Vagina (tissue), 2 donors: ENCODE measurements around the gene LCK. TPM values are rescaled to one million over a fixed set of nuclear protein-coding genes. Genes with fewer than 3 reads are reported as not detected.

Experiments used
- DNase-seq, 2 donors: peaks; one replicate each; pipeline ENCODE4 v3.0.0-alpha.2; 2017; ENCODE audit errors: extremely low spot score in 2 of 2
- H3K27ac ChIP-seq: fragments of 200-600 bp; sonication (generic); one replicate; pipeline ENCODE4 v1.5.1; 2019
- H3K27me3 ChIP-seq: fragments of 200-600 bp; sonication (generic); one replicate; pipeline ENCODE4 v1.5.1; 2019
- H3K36me3 ChIP-seq, 2 donors: fragments of 200-600 bp; sonication (generic); one replicate each; pipeline ENCODE4 v1.5.1; 2017 to 2019
- H3K4me1 ChIP-seq: fragments of 200-600 bp; sonication (generic); one replicate; pipeline ENCODE4 v1.5.1; 2019
- H3K4me3 ChIP-seq, 2 donors: fragments of 200-600 bp; sonication (generic); 1 replicate in 1 of 2; 2 replicates in 1 of 2; pipeline ENCODE4 v1.5.1; 2016 to 2019
- H3K9me3 ChIP-seq: fragments of 200-600 bp; sonication (generic); one replicate; pipeline ENCODE4 v1.5.1; 2019
- CTCF ChIP-seq, 3 experiments: fragments of 450-650 bp in 2 of 3; fragments of 200-600 bp in 1 of 3; sonication (generic) in 1 of 3; IDR thresholded peaks; one replicate each; pipeline ENCODE4 v1.5.1; 2017 to 2019; ENCODE audit warnings: antibody characterized with exemption in 3 of 3, mild to moderate bottlenecking in 2 of 3, moderate library complexity in 2 of 3
- POLR2A ChIP-seq, 2 donors: fragments of 450-650 bp; IDR thresholded peaks; one replicate each; pipeline ENCODE4 v1.6.1; 2017; ENCODE audit warnings: antibody characterized with exemption in 2 of 2, mild to moderate bottlenecking in 2 of 2, moderate library complexity in 2 of 2
- POLR2AphosphoS5 ChIP-seq, 2 donors: sonication (generic); formaldehyde crosslinking; IDR thresholded peaks; one replicate each; pipeline ENCODE4 v1.9.0; 2017; ENCODE audit warnings: antibody characterized with exemption in 2 of 2, mild to moderate bottlenecking in 2 of 2, low read depth in 1 of 2; ENCODE audit not compliant: insufficient read depth in 1 of 2
- intact Hi-C: fragments of 100-400 bp; cut with DNase I; formaldehyde crosslinking; loops from one replicate; pipeline ENCODE4 v1.15.1; 2023
- total RNA-seq: library from RNA; depleted of rRNA; stranded (reverse); fragments of >200 nt; gene quantifications from one replicate; pipeline ENCODE4 v1.2.3, GENCODE V29; 2016

LCK gene
- total RNA-seq, 1 donor from 2014 or later, result 6.4 TPM

- Histone ChIP-seq H3K36me3 (no peaks in the 10 kb centered on the region), H3K27ac (peak overlapping the region; percentile 89), H3K27me3 (no peaks in the 10 kb centered on the region), H3K4me3 (peak overlapping the region; percentile 77 to 80), H3K4me1 (peaks cover 39% of the 10 kb centered on the region), H3K9me3 (no peaks in the 10 kb centered on the region)
- TF ChIP-seq POLR2A (IDR thresholded peaks at IDR 0.05) (peak in 1 of 2 donors; percentile 68), POLR2AphosphoS5 (IDR thresholded peaks at IDR 0.05; ENCODE audit: insufficient read depth in 1 of 2, low read depth in 1 of 2) (peak; percentile 50 to 93), CTCF (IDR thresholded peaks at IDR 0.05) (peak in 1 of 3 experiments; percentile 23)
- no peak for DNase-seq
- intact Hi-C loops, result loop anchor here (2.0 kb wide), 1 partner anchor 40 kb away; the partner anchor contains the start of gene CCDC28B
Observed at GRCh38 chr1:32240140-32240951, 10.7 kb upstream of the LCK start.

DNA sequence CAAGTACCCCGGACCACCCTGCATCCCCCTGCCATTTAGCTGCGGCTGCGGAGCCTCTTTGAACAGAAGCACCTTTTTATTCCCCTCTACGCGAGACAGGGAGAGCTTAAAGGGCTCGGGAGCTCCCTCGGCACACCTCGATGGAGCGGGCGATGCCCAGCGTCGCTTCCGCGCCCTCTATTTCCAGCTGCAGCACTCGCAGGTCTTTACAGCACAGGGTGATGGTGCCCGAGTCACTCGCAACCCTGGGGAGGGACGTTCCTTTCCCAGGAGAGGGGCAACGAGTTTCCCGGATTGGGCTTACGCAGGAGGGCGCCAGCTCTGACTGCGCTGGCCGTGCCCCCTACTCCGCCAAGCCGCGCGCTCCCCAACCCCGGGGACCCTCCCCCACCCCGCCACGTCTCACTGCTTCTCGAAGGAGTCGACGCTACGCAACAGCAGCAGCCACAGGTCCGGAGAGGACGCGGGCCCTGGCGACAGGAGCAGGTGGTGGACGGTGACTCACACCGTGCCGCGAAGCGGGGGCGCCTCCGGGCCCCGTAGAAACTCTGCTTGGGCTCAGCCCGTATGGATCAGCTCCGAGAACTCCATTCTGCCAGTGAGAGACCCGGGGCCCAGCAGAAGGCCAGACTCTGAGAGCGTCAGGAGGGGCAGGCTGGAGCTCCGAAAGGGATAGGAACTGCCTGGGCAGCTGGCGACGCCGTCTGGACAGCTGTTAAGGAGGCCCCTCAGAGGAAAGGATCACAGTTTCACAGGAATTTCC, 9.9 kb upstream of the LCK start:
- Histone ChIP-seq H3K4me1 (peaks cover 39% of the 10 kb centered on the region), H3K27me3 (no peaks in the 10 kb centered on the region), H3K4me3 (peak overlapping the region; percentile 77 to 80), H3K27ac (peak overlapping the region; percentile 89), H3K9me3 (no peaks in the 10 kb centered on the region), H3K36me3 (no peaks in the 10 kb centered on the region)
- DNase-seq, result peak in 1 of 2 donors; percentile 88
- intact Hi-C loops, result loop anchor here (2.0 kb wide), 1 partner anchor 40 kb away; the partner anchor contains the start of gene CCDC28B
- TF ChIP-seq POLR2AphosphoS5 (IDR thresholded peaks at IDR 0.05; ENCODE audit: insufficient read depth in 1 of 2, low read depth in 1 of 2) (peak in 1 of 2 donors; percentile 42), POLR2A (IDR thresholded peaks at IDR 0.05) (no peak), CTCF (IDR thresholded peaks at IDR 0.05) (peak in 1 of 3 experiments; percentile 12)

- H3K27me3 ChIP-seq, result no peaks in the 10 kb centered on the region
- TF ChIP-seq POLR2AphosphoS5 (IDR thresholded peaks at IDR 0.05; ENCODE audit: insufficient read depth in 1 of 2, low read depth in 1 of 2) (no peak), POLR2A (IDR thresholded peaks at IDR 0.05) (no peak), CTCF (IDR thresholded peaks at IDR 0.05) (no peak)
- H3K27ac ChIP-seq, result no peak overlapping the region
- peaks cover 48% of the 10 kb centered on the region for H3K4me1 ChIP-seq
- H3K9me3 ChIP-seq, result no peaks in the 10 kb centered on the region
- intact Hi-C loops, result no loop called here
- H3K36me3 ChIP-seq, result no peaks in the 10 kb centered on the region
- no peak for DNase-seq
- H3K4me3 ChIP-seq, result peak overlapping the region in 1 of 2 donors; percentile 19
Observed at GRCh38 chr1:32242341-32242851, 8.7 kb upstream of the LCK start.

GRCh38 chr1:32246888-32247273, 4.2 kb upstream of the LCK start, which contains the start of gene FAM167B:
Gene FAM167B, plus strand, starts transcription at chr1:32247222. Its CDS starts 200 bp downstream, at chr1:32247422.
- TF ChIP-seq POLR2A (IDR thresholded peaks at IDR 0.05) (no peak), POLR2AphosphoS5 (IDR thresholded peaks at IDR 0.05; ENCODE audit: insufficient read depth in 1 of 2, low read depth in 1 of 2) (peak; percentile 51 to 65)
- no peak within 1 kb of the TSS for H3K4me3 ChIP-seq
- H3K36me3 ChIP-seq, result no peaks in the 10 kb centered on the region
- no peaks in the 10 kb centered on the region for H3K27me3 ChIP-seq
- no peak for DNase-seq
- peaks cover 45% of the 10 kb centered on the region for H3K4me1 ChIP-seq
- peak within 1 kb of the TSS; percentile 43 for H3K27ac ChIP-seq
- intact Hi-C loops, result no loop called here
- no peaks in the 10 kb centered on the region for H3K9me3 ChIP-seq

GRCh38 chr1:32247452-32247851, 3.6 kb upstream of the LCK start:
- TF ChIP-seq POLR2AphosphoS5 (IDR thresholded peaks at IDR 0.05; ENCODE audit: insufficient read depth in 1 of 2, low read depth in 1 of 2), result no peak
- no peak for TF ChIP-seq CTCF (IDR thresholded peaks at IDR 0.05)
- no peak for TF ChIP-seq POLR2A (IDR thresholded peaks at IDR 0.05)
- intact Hi-C loops, result no loop called here
- no peaks in the 10 kb centered on the region for H3K36me3 ChIP-seq
- peaks cover 39% of the 10 kb centered on the region for H3K4me1 ChIP-seq
- peak overlapping the region; percentile 43 for H3K27ac ChIP-seq
- no peaks in the 10 kb centered on the region for H3K9me3 ChIP-seq
- H3K27me3 ChIP-seq, result no peaks in the 10 kb centered on the region
- no peak for DNase-seq
- H3K4me3 ChIP-seq, result no peak overlapping the region
